PC-9 (cell line): Measurements from ENCODE around the gene CARD6. TPM values are rescaled to one million over a fixed set of nuclear protein-coding genes. Genes with fewer than 3 reads are reported as not detected.

ENCODE experiments used
- BruUV-seq: library from RNA; stranded (reverse); fragments of 400-500 nt; replicated peaks from 2 replicates; lab custom pipeline; 2021; lab: Mats Ljungman, UMichigan
- CTCF ChIA-PET: fragments of 300-600 bp; sonication (Branson Sonifier 250); formaldehyde crosslinking; loops from one replicate; lab custom pipeline; 2022; ENCODE audit warnings: antibody characterized with exemption; lab: Charles Lee
- POLR2A ChIA-PET: fragments of 300-600 bp; sonication (Branson Sonifier 250); formaldehyde crosslinking; loops from one replicate; lab custom pipeline; 2022; ENCODE audit warnings: antibody characterized with exemption; ENCODE audit not compliant: unreplicated experiment; lab: Charles Lee
- DNase-seq, 2 experiments: peaks; one replicate each; pipeline versions ENCODE4 v3.0.0 to v3.0.0-alpha.2; 2015 to 2022; ENCODE audit warnings: mixed read lengths in 1 of 2
- H2AFZ ChIP-seq: fragments of 200-600 bp; sonication (generic); 2 replicates; pipeline ENCODE4 v1.8.1; 2017; ENCODE audit warnings: antibody characterized with exemption
- H3F3A ChIP-seq: fragments of 200-600 bp; sonication (generic); 2 replicates; pipeline ENCODE4 v1.8.1; 2017; ENCODE audit warnings: antibody characterized with exemption, mild to moderate bottlenecking, low read depth; ENCODE audit not compliant: insufficient read depth
- H3K27ac ChIP-seq: fragments of 200-600 bp; sonication (generic); 2 replicates; pipeline ENCODE4 v1.6.1; 2016; ENCODE audit warnings: mixed run types
- H3K27me3 ChIP-seq: fragments of 200-600 bp; sonication (generic); 2 replicates; pipeline ENCODE4 v1.6.1; 2016; ENCODE audit warnings: low read depth, mixed run types; ENCODE audit not compliant: insufficient read depth
- H3K36me3 ChIP-seq: fragments of 200-600 bp; sonication (generic); 2 replicates; pipeline ENCODE4 v1.6.1; 2016; ENCODE audit warnings: low read depth, mixed run types
- H3K4me1 ChIP-seq: fragments of 200-600 bp; sonication (generic); replicated peaks from 2 replicates; pipeline ENCODE4 v1.6.1; 2016; ENCODE audit warnings: mixed run types; ENCODE audit not compliant: insufficient read depth
- H3K4me2 ChIP-seq: fragments of 200-600 bp; sonication (generic); 2 replicates; pipeline ENCODE4 v1.6.1; 2017; ENCODE audit warnings: mixed run types
- H3K4me3 ChIP-seq: fragments of 200-600 bp; sonication (generic); 2 replicates; pipeline ENCODE4 v1.6.1; 2016; ENCODE audit warnings: mixed run types
- H3K79me2 ChIP-seq: fragments of 200-600 bp; sonication (generic); 2 replicates; pipeline ENCODE4 v1.6.1; 2017; ENCODE audit warnings: low read depth, mixed run types
- H3K9me2 ChIP-seq: fragments of 200-600 bp; sonication (generic); 2 replicates; pipeline ENCODE4 v1.8.1; 2017; ENCODE audit warnings: mild to moderate bottlenecking; ENCODE audit not compliant: insufficient read depth
- H3K9me3 ChIP-seq: fragments of 200-600 bp; sonication (generic); 2 replicates; pipeline ENCODE4 v1.8.1; 2016; ENCODE audit warnings: low read depth; ENCODE audit not compliant: insufficient read depth
- H4K20me1 ChIP-seq: fragments of 200-600 bp; sonication (generic); 2 replicates; pipeline ENCODE4 v1.8.1; 2017; ENCODE audit not compliant: insufficient read depth
- EZH2 ChIP-seq: fragments of 200-600 bp; sonication (generic); IDR thresholded peaks from 2 replicates; pipeline ENCODE4 v1.8.0; 2017; ENCODE audit warnings: antibody characterized with exemption, low read depth
- intact Hi-C: fragments of 100-400 bp; cut with micrococcal nuclease; formaldehyde crosslinking; loops from one replicate; pipeline ENCODE4 v1.10.0; 2022; ENCODE audit not compliant: unreplicated experiment
- total RNA-seq: library from RNA; stranded (reverse); gene quantifications from 2 replicates; pipeline ENCODE4 v1.2.3, GENCODE V29; 2021
- TF ChIP-seq, protein P1 (sequence below): fragments of 200-600 bp; sonication (generic); conservative IDR thresholded peaks from 2 replicates; pipeline ENCODE4 v1.6.1; 2017; ENCODE audit warnings: mixed run types, antibody characterized with exemption, mild to moderate bottlenecking, moderate library complexity

Gene CARD6
- total RNA-seq, 1 experiment from 2014 or later, result 16.1 TPM

DNA sequence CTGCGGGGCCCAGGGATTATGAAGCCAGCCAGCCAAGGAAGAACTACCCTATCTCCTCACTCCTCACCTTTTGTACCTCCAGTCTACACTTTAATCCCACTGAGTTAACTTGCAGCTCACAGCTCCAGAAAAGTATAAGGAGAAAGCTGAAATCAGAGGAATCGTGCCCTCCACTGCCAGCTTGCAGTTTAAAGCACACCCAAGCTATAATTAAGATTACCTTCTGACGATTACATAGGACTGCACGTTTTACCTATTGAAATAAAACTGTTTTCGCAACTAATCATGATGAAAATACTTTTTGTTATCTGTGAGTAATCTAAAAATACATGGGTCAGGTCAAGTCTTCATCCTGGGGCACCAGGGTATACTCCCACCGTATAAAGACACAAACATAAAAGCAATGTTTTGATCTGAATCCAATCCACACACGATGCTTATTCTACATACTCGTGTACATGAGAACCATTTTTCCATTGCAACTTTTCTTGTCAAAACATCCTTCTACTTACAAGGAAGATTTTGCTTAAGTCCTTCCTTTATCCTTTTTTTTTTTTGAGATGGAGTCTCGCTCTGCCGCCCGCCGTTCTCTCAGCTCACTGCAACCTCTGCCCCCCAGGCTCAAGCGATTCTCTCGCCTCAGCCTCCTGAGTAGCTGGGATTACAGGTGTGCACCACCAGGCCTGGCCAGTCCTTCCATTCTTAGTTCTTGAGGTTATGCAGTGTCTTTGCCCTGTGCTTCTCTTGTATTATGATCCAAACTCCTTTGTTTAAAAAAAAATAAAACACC lies 13.8 kb upstream of the CARD6 start:
- no TSS peak for BruUV-seq
- no peak for DNase-seq
- Histone ChIP-seq H3K79me2 (peaks cover 35% of the 10 kb centered on the region), H3K27me3 (no peaks in the 10 kb centered on the region), H3K9me3 (no peaks in the 10 kb centered on the region), H3K4me1 (peaks cover 16% of the 10 kb centered on the region), H4K20me1 (peaks cover 71% of the 10 kb centered on the region), H3K4me2 (no peak overlapping the region), H2AFZ (no peak overlapping the region), H3K36me3 (peaks cover 60% of the 10 kb centered on the region), H3K4me3 (no peak overlapping the region), H3F3A (peaks cover 92% of the 10 kb centered on the region), H3K9me2 (no peaks in the 10 kb centered on the region), H3K27ac (no peak overlapping the region)
- CTCF ChIA-PET, result no interaction called here
- TF ChIP-seq, protein P1, sequence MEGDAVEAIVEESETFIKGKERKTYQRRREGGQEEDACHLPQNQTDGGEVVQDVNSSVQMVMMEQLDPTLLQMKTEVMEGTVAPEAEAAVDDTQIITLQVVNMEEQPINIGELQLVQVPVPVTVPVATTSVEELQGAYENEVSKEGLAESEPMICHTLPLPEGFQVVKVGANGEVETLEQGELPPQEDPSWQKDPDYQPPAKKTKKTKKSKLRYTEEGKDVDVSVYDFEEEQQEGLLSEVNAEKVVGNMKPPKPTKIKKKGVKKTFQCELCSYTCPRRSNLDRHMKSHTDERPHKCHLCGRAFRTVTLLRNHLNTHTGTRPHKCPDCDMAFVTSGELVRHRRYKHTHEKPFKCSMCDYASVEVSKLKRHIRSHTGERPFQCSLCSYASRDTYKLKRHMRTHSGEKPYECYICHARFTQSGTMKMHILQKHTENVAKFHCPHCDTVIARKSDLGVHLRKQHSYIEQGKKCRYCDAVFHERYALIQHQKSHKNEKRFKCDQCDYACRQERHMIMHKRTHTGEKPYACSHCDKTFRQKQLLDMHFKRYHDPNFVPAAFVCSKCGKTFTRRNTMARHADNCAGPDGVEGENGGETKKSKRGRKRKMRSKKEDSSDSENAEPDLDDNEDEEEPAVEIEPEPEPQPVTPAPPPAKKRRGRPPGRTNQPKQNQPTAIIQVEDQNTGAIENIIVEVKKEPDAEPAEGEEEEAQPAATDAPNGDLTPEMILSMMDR, result no peak
- TF ChIP-seq EZH2, result no peak
- intact Hi-C loops, result no loop called here
- POLR2A ChIA-PET, result interaction anchor here (0.6 kb wide), 1 partner anchor 1014 kb away, joined by 5 read pairs; no protein-coding TSS in a partner anchor

- Histone ChIP-seq H3K9me3 (no peaks in the 10 kb centered on the region), H3K27me3 (no peaks in the 10 kb centered on the region), H3K36me3 (peaks cover 67% of the 10 kb centered on the region), H3K4me3 (no peak overlapping the region), H2AFZ (no peak overlapping the region), H3K4me1 (peaks cover 23% of the 10 kb centered on the region), H3K4me2 (no peak overlapping the region), H3K79me2 (peaks cover 42% of the 10 kb centered on the region), H3K27ac (0 out of 2 replicates have a peak overlapping the region, but pooled peaks have one; percentile 21), H3F3A (peaks cover 96% of the 10 kb centered on the region), H3K9me2 (no peaks in the 10 kb centered on the region), H4K20me1 (peaks cover 78% of the 10 kb centered on the region)
- no TSS peak for BruUV-seq
- ChIA-PET POLR2A (no interaction called here), CTCF (no interaction called here)
- DNase-seq, result no peak
- intact Hi-C loops, result no loop called here
- TF ChIP-seq EZH2, result no peak
- TF ChIP-seq, protein P1, result no peak
Measured at GRCh38 chr5:40828021-40828631, 13.0 kb upstream of the CARD6 start.

DNA sequence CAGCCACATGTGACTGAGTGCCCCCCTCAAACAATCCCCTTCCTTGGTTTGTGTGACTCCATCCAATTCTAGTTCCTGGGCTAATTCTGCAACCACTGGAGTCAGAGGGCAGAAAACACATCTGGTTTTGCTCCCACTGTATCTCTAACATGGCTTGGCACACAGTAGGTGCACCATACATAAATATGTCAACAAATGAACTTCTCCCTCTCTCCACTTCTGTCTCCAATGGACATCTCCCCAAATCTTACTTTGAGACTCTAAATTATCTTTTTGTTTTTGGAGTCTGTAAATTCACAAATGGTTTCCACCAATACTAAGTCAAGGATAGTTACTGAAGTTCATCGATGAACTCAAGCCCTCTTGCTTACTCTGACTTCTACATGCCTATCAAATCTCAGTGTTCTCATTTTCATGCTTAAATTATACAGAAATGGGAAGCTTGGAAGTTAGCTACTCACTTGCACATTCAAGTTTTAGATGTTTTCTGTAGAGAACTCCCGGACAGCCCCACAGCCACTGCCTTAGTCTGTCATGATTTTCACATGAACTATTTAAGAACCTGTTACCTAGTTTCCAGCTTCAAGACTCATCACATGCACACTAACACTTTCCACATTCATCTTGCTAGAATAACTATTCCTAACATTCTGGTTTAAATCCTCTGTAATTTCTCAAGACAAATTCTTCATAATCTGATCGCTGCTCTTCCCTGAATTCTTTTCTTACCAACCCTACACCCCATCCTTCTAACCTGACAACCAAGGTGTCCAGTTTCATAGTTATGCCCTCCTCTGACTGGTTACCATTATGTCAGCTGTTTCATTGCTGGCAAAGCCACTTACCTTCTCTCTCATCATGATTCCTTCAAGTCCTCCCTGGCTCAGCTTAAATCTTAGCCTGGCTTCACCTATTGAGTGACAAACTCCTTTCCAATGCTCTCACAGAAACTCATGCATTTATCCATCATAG lies 12.2 kb upstream of the CARD6 start:
- Histone ChIP-seq H3K36me3 (peaks cover 75% of the 10 kb centered on the region), H3F3A (peaks cover 100% of the 10 kb centered on the region), H4K20me1 (peaks cover 87% of the 10 kb centered on the region), H3K79me2 (peaks cover 51% of the 10 kb centered on the region), H2AFZ (no peak overlapping the region), H3K4me2 (no peak overlapping the region), H3K9me2 (no peaks in the 10 kb centered on the region), H3K9me3 (no peaks in the 10 kb centered on the region), H3K4me1 (peaks cover 28% of the 10 kb centered on the region), H3K27me3 (no peaks in the 10 kb centered on the region), H3K4me3 (no peak overlapping the region), H3K27ac (peak overlapping the region; percentile 16)
- no peak for DNase-seq
- TF ChIP-seq EZH2, result no peak
- TF ChIP-seq, protein P1, result no peak
- intact Hi-C loops, result no loop called here
- POLR2A ChIA-PET, result interaction anchor here (0.6 kb wide), 2 partner anchors 12 to 59 kb away, joined by 4 to 7 read pairs; no protein-coding TSS in a partner anchor
- BruUV-seq, result no TSS peak
- CTCF ChIA-PET, result interaction anchor here (0.6 kb wide), 1 partner anchor 50 kb away, joined by 4 read pairs; no protein-coding TSS in a partner anchor
